ENCODE measurements around the gene TNIK.

DNA sequence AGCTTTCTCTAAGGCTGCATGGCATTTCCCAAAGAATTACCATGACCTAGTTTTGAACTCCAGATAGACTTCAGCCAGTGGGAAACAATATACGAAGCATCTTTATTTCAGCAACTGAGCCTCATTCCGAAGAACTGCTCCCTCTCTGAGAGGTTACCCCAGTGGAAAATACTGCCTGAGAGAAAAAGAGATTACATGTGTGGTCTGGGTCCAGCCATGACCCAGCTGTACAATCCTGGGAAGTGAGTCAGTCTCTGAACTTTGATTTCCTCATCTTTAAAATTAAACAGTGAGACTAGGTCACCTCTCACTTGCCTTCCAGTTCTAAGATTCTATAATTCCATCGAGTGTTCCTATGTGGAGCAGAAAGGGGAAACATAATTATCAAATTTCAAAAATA is 42.4 kb downstream of the TNIK start:
- no peak for TF ChIP-seq CTCF (IDR thresholded peaks at IDR 0.05; ENCODE audit: low read length)
- no peak for TF ChIP-seq EZH2 (IDR thresholded peaks at IDR 0.05; ENCODE audit: borderline replicate concordance, low read length)

Measured in OCI-LY1 (cell line).